Suprapubic skin (tissue), 4 donors: Measurements from ENCODE around the gene GALNT18. TPM values are rescaled to one million over a fixed set of nuclear protein-coding genes. Genes with fewer than 3 reads are reported as not detected.

Experiments
- DNase-seq, 2 donors: peaks; one replicate each; pipeline ENCODE4 v3.0.0-alpha.2; 2019; ENCODE audit warnings: low spot score in 2 of 2
- H3K27ac ChIP-seq: fragments of 200-600 bp; sonication (generic); one replicate; pipeline ENCODE4 v1.5.1; 2019
- H3K27me3 ChIP-seq: fragments of 200-600 bp; sonication (generic); one replicate; pipeline ENCODE4 v1.5.1; 2019
- H3K36me3 ChIP-seq: fragments of 200-600 bp; sonication (generic); one replicate; pipeline ENCODE4 v1.5.1; 2019
- H3K4me1 ChIP-seq: fragments of 200-600 bp; sonication (generic); one replicate; pipeline ENCODE4 v1.5.1; 2019
- H3K4me3 ChIP-seq: fragments of 200-600 bp; sonication (generic); one replicate; pipeline ENCODE4 v1.5.1; 2019; ENCODE audit warnings: mild to moderate bottlenecking
- H3K9me3 ChIP-seq: fragments of 200-600 bp; sonication (generic); one replicate; pipeline ENCODE4 v1.5.1; 2019
- EP300 ChIP-seq: sonication (generic); formaldehyde crosslinking; IDR thresholded peaks from one replicate; pipeline ENCODE4 v1.6.1; 2017; ENCODE audit warnings: antibody characterized with exemption
- POLR2A ChIP-seq, 2 donors: fragments of 450-650 bp; IDR thresholded peaks; one replicate each; pipeline ENCODE4 v1.6.1; 2017; ENCODE audit warnings: antibody characterized with exemption in 2 of 2, mild to moderate bottlenecking in 2 of 2, moderate library complexity in 2 of 2
- POLR2AphosphoS5 ChIP-seq, 3 donors: sonication (generic); formaldehyde crosslinking; IDR thresholded peaks; one replicate each; pipeline ENCODE4 v1.6.1; 2017; ENCODE audit warnings: antibody characterized with exemption in 3 of 3
- WGBS: methylation state at CpG from one replicate; pipeline ENCODE4 v1.1.5; 2018; 5-methylcytosine and 5-hydroxymethylcytosine counted together
- total RNA-seq, 4 donors: library from RNA; depleted of rRNA; stranded (reverse); fragments of >200 nt; gene quantifications; one replicate each; pipeline ENCODE4 v1.1.0, GENCODE V29; 2016
- TF ChIP-seq, protein P1 (sequence below), 2 donors: fragments of 200-600 bp in 1 of 2; fragments of 450-650 bp in 1 of 2; sonication (generic) in 1 of 2; IDR thresholded peaks; one replicate each; pipeline ENCODE4 v1.5.1; 2016 to 2019; ENCODE audit warnings: antibody characterized with exemption in 2 of 2, mild to moderate bottlenecking in 1 of 2, moderate library complexity in 1 of 2

GALNT18 gene
- total RNA-seq, 4 donors from 2014 or later = 20.6 to 26.0 (median 23.1) TPM

DNA sequence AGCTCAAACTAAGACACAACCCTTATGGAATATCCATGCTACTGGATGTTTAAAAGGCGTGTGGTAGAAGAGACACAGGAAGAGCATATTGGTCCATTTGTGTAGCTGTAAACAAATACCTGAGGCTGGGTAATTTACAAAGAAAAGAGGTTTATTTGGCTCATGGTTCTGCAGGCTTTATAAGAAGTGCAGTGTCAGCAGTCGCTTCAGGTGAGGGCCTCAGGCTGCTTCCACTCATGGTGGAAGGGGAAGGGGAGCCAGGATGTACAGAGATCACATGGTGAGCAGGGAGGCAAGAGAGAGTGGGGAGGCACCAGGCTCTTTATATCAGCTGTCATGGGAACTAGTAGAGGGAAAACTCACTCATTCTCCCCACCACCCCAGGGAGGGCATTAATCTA, 237.0 kb downstream of the GALNT18 start:
- DNase-seq = no peak
- H3K4me1 ChIP-seq = no peaks in the 10 kb centered on the region
- TF ChIP-seq EP300 = no peak
- TF ChIP-seq POLR2AphosphoS5 (IDR thresholded peaks at IDR 0.05) = no peak
- no peak for TF ChIP-seq POLR2A (IDR thresholded peaks at IDR 0.05)
- TF ChIP-seq, protein P1, sequence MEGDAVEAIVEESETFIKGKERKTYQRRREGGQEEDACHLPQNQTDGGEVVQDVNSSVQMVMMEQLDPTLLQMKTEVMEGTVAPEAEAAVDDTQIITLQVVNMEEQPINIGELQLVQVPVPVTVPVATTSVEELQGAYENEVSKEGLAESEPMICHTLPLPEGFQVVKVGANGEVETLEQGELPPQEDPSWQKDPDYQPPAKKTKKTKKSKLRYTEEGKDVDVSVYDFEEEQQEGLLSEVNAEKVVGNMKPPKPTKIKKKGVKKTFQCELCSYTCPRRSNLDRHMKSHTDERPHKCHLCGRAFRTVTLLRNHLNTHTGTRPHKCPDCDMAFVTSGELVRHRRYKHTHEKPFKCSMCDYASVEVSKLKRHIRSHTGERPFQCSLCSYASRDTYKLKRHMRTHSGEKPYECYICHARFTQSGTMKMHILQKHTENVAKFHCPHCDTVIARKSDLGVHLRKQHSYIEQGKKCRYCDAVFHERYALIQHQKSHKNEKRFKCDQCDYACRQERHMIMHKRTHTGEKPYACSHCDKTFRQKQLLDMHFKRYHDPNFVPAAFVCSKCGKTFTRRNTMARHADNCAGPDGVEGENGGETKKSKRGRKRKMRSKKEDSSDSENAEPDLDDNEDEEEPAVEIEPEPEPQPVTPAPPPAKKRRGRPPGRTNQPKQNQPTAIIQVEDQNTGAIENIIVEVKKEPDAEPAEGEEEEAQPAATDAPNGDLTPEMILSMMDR (IDR thresholded peaks at IDR 0.05) = no peak
- no peaks in the 10 kb centered on the region for H3K36me3 ChIP-seq
- H3K27me3 ChIP-seq = no peaks in the 10 kb centered on the region
- H3K9me3 ChIP-seq = no peaks in the 10 kb centered on the region
- no peak overlapping the region for H3K27ac ChIP-seq
- 95% methylated on average over 2 of the region's 2 CpGs for WGBS
- H3K4me3 ChIP-seq = no peak overlapping the region

DNA sequence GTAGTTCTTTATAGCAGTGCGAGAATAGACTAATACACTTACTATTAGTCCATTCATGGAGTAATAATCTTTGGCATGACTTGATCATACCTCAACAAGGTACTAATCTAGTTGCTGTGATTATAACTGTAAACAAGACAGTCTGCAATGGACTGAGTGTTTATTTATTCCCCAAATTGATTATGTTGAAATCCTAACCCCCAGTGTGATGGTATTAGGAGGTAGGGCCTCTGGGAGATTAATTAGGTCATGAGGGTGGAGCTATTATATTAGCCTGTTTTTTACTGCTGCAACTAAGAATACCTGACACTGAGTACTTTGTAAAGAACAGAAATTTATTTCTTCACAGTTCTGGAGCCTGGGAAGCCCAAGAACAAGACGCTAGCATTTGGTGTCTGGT, 237.8 kb downstream of the GALNT18 start:
- Histone ChIP-seq H3K4me3 (no peak overlapping the region), H3K9me3 (no peaks in the 10 kb centered on the region)
- WGBS = 96% methylated on average over 2 of the region's 2 CpGs

DNA sequence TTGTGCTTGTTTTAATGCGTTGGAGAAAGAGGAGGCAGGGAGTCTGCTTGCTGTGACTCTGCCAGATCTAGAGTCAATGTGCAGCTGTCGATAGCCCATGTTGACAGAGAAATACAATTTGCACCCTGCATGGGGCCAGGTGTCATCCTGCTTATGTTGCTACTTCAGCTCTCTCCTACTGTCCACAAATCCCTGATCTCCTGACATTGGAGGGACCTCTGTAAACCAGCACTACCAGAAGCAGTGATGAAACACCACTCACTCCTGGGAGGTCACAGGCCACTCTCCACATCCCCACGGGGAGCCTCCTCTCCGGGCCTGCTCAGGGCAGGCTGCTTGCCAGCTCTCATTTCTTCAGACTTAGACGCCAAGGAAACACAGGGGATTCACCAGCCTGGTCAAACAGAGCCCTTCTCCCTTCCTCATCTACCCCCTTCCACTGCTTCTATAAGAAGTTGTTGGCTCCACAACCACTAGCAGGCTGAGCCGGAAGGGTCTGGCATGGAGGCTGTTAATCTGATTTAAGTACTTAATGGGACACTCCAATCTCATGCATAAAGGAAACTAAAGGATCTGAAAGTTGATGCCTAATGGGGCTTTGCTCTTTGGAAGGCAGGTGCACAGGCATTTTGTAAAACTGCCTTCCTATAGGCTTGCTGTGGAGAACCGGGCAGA, 238.8 kb downstream of the GALNT18 start:
- Histone ChIP-seq H3K36me3 (no peaks in the 10 kb centered on the region), H3K4me1 (no peaks in the 10 kb centered on the region), H3K27me3 (no peaks in the 10 kb centered on the region), H3K9me3 (no peaks in the 10 kb centered on the region), H3K27ac (no peak overlapping the region), H3K4me3 (no peak overlapping the region)
- no peak for DNase-seq
- 82% methylated on average over 7 of the region's 7 CpGs for WGBS
- TF ChIP-seq POLR2AphosphoS5 (IDR thresholded peaks at IDR 0.05) (no peak), EP300 (no peak), POLR2A (IDR thresholded peaks at IDR 0.05) (no peak)
- TF ChIP-seq, protein P1 (IDR thresholded peaks at IDR 0.05) = no peak

More for the DNA sequence above, 237.8 kb downstream of the GALNT18 start:
- Histone ChIP-seq H3K4me1 (no peaks in the 10 kb centered on the region), H3K27me3 (no peaks in the 10 kb centered on the region), H3K27ac (no peak overlapping the region), H3K36me3 (no peaks in the 10 kb centered on the region)
- no peak for DNase-seq
- no peak for TF ChIP-seq POLR2AphosphoS5 (IDR thresholded peaks at IDR 0.05)
- no peak for TF ChIP-seq EP300
- no peak for TF ChIP-seq POLR2A (IDR thresholded peaks at IDR 0.05)
- TF ChIP-seq, protein P1 (IDR thresholded peaks at IDR 0.05) = no peak

DNA sequence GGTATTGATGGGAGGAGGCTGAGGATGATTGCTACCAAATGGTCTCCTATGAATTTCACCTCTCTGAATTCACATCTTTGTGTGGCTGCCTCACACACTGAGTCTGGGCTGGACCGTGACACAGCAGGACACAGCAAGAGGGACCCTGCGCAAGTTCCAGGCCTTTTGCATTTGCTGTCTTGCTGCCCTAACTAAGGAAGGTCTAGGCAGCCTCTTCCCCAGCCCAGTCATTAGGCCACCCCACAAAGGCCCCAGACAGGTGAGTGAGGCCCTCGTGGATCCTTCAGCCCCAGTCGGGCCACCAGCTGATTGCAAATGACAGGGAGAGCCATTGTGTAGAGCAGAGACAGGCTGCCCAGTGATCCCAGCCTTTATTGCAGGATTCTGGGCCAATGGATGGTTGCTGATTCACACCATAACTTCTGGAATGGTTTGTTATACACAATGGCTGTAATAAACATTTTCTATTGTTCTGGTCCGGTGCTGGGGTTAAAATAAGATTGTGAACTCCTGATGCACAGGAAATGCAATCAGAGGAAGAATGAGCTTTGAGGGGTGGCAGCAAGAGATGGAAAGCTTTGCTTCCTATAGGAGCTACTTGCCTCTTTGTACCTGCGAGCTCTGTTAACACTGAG, 240.2 kb downstream of the GALNT18 start:
- no peaks in the 10 kb centered on the region for H3K9me3 ChIP-seq
- no peak for DNase-seq
- H3K27ac ChIP-seq = no peak overlapping the region
- no peaks in the 10 kb centered on the region for H3K4me1 ChIP-seq
- no peak overlapping the region for H3K4me3 ChIP-seq
- TF ChIP-seq POLR2AphosphoS5 (IDR thresholded peaks at IDR 0.05) (no peak), POLR2A (IDR thresholded peaks at IDR 0.05) (no peak), EP300 (no peak)
- TF ChIP-seq, protein P1 (IDR thresholded peaks at IDR 0.05) = no peak
- H3K27me3 ChIP-seq = no peaks in the 10 kb centered on the region
- peaks cover 2% of the 10 kb centered on the region for H3K36me3 ChIP-seq
- 86% methylated on average over 6 of the region's 6 CpGs for WGBS

DNA sequence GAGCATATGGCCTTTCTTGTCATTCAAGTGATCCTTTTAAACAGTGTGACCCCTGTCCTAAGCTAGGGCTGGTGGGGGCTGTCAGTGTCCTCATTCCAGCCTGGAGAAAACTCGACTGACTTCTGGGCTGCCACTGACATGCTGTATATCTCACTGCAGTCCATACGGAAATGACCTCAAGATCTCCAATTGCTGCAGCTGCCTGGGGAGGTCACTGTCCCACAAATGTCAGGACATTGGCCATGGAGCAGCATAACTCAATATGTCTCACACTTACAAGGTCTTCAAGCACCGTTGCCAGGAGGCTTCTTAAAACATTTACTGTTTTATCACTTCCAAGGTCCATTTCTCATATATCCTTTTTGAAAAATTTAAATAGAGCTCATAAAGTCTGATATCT, 240.9 kb downstream of the GALNT18 start:
- H3K4me3 ChIP-seq = no peak overlapping the region
- H3K27ac ChIP-seq = no peak overlapping the region
- no peaks in the 10 kb centered on the region for H3K27me3 ChIP-seq
- no peak for DNase-seq
- H3K36me3 ChIP-seq = peaks cover 2% of the 10 kb centered on the region
- no peaks in the 10 kb centered on the region for H3K9me3 ChIP-seq
- 79% methylated on average over 3 of the region's 3 CpGs for WGBS
- TF ChIP-seq, protein P1 (IDR thresholded peaks at IDR 0.05) = no peak
- TF ChIP-seq EP300 (no peak), POLR2AphosphoS5 (IDR thresholded peaks at IDR 0.05) (no peak), POLR2A (IDR thresholded peaks at IDR 0.05) (no peak)
- no peaks in the 10 kb centered on the region for H3K4me1 ChIP-seq
